ENCODE results near the gene EXOC4. TPM values are rescaled to one million over a fixed set of nuclear protein-coding genes. Genes with fewer than 3 reads are reported as not detected.

EXOC4 gene
- total RNA-seq, 1 experiment from 2014 or later = 71.0 TPM

GRCh38 chr7:133478591-133479135 is 225.8 kb downstream of the EXOC4 start:
- ATAC-seq = no peak
- Histone ChIP-seq H3K4me3 (ENCODE audit: low read depth in 2 of 2, low read length in 2 of 2) (no peak overlapping the region), H3K27me3 (ENCODE audit: control insufficient read depth, insufficient read depth, low read length) (no peaks in the 10 kb centered on the region), H3K27ac (ENCODE audit: low read length) (no peak overlapping the region), H3K36me3 (ENCODE audit: control insufficient read depth, insufficient read depth, low read length) (no peaks in the 10 kb centered on the region; the same call in 1 of the 2 replicates), H3K4me1 (ENCODE audit: control insufficient read depth, insufficient read depth, low read length) (no peaks in the 10 kb centered on the region), H3K9me3 (ENCODE audit: control insufficient read depth, insufficient read depth, low read depth, low read length) (no peaks in the 10 kb centered on the region)
- intact Hi-C loops (cut with micrococcal nuclease; ENCODE audit: unreplicated experiment) (no loop called here), in situ Hi-C loops (cut with HindIII; ENCODE audit: low pct_unique_long_range_greater_than_20kb, low sequenced_read_pairs) (no loop called here)
- no peak for DNase-seq (ENCODE audit: low read depth, low spot score)
- BruUV-seq (replicated peaks) = no TSS peak
- ChIA-PET POLR2A (no interaction called here), CTCF (interaction anchor here (0.6 kb wide), 1 partner anchor 137 kb away, joined by 3 read pairs; no protein-coding TSS in a partner anchor)
- TF ChIP-seq SIN3A (IDR thresholded peaks at IDR 0.05; ENCODE audit: borderline replicate concordance, insufficient read depth, low read depth, low read length) (no peak), TCF7L2 (IDR thresholded peaks at IDR 0.05; ENCODE audit: low read depth, low read length) (no peak), CTCF (IDR thresholded peaks at IDR 0.05) (no peak), REST (IDR thresholded peaks at IDR 0.05; ENCODE audit: insufficient read depth in 1 of 2, low read depth in 2 of 2, low read length in 1 of 2) (no peak), POLR2AphosphoS5 (IDR thresholded peaks at IDR 0.05; ENCODE audit: low read depth, low read length) (no peak)

- H3K4me3 ChIP-seq (ENCODE audit: low read depth in 2 of 2, low read length in 2 of 2) = no peak overlapping the region
- H3K27ac ChIP-seq (ENCODE audit: low read length) = no peak overlapping the region
- no peak for ATAC-seq
- in situ Hi-C loops (cut with HindIII; ENCODE audit: low pct_unique_long_range_greater_than_20kb, low sequenced_read_pairs) = no loop called here
- H3K9me3 ChIP-seq (ENCODE audit: control insufficient read depth, insufficient read depth, low read depth, low read length) = no peaks in the 10 kb centered on the region
- no peak for DNase-seq (ENCODE audit: low read depth, low spot score)
- no peaks in the 10 kb centered on the region; the same call in 1 of the 2 replicates for H3K36me3 ChIP-seq (ENCODE audit: control insufficient read depth, insufficient read depth, low read length)
- no TSS peak for BruUV-seq (replicated peaks)
- ChIA-PET CTCF (interaction anchor here (0.6 kb wide), 1 partner anchor 138 kb away, joined by 3 read pairs; no protein-coding TSS in a partner anchor), POLR2A (no interaction called here)
- no peaks in the 10 kb centered on the region for H3K4me1 ChIP-seq (ENCODE audit: control insufficient read depth, insufficient read depth, low read length)
- no peaks in the 10 kb centered on the region for H3K27me3 ChIP-seq (ENCODE audit: control insufficient read depth, insufficient read depth, low read length)
- intact Hi-C loops (cut with micrococcal nuclease; ENCODE audit: unreplicated experiment) = no loop called here
- no peak for TF ChIP-seq SIN3A (IDR thresholded peaks at IDR 0.05; ENCODE audit: borderline replicate concordance, insufficient read depth, low read depth, low read length)
Measured at GRCh38 chr7:133479456-133480065, 226.7 kb downstream of the EXOC4 start.

- Histone ChIP-seq H3K4me3 (ENCODE audit: low read depth in 2 of 2, low read length in 2 of 2) (no peak overlapping the region), H3K27ac (ENCODE audit: low read length) (no peak overlapping the region), H3K4me1 (ENCODE audit: control insufficient read depth, insufficient read depth, low read length) (no peaks in the 10 kb centered on the region), H3K36me3 (ENCODE audit: control insufficient read depth, insufficient read depth, low read length) (no peaks in the 10 kb centered on the region; the same call in 1 of the 2 replicates), H3K9me3 (ENCODE audit: control insufficient read depth, insufficient read depth, low read depth, low read length) (no peaks in the 10 kb centered on the region), H3K27me3 (ENCODE audit: control insufficient read depth, insufficient read depth, low read length) (no peaks in the 10 kb centered on the region)
- TF ChIP-seq POLR2AphosphoS5 (IDR thresholded peaks at IDR 0.05; ENCODE audit: low read depth, low read length) = no peak
- TF ChIP-seq REST (IDR thresholded peaks at IDR 0.05; ENCODE audit: insufficient read depth in 1 of 2, low read depth in 2 of 2, low read length in 1 of 2) = no peak
- TF ChIP-seq SIN3A (IDR thresholded peaks at IDR 0.05; ENCODE audit: borderline replicate concordance, insufficient read depth, low read depth, low read length) = no peak
- no peak for TF ChIP-seq TCF7L2 (IDR thresholded peaks at IDR 0.05; ENCODE audit: low read depth, low read length)
- no peak for TF ChIP-seq CTCF (IDR thresholded peaks at IDR 0.05)
- ATAC-seq (no peak), DNase-seq (ENCODE audit: low read depth, low spot score) (no peak)
- intact Hi-C loops (cut with micrococcal nuclease; ENCODE audit: unreplicated experiment) = no loop called here
- ChIA-PET CTCF (no interaction called here), POLR2A (interaction anchor here (0.7 kb wide), 1 partner anchor 9 kb away, joined by 6 read pairs; no protein-coding TSS in a partner anchor)
- in situ Hi-C loops (cut with HindIII; ENCODE audit: low pct_unique_long_range_greater_than_20kb, low sequenced_read_pairs) = no loop called here
- BruUV-seq (replicated peaks) = no TSS peak
Measured at GRCh38 chr7:133480868-133481267, 228.0 kb downstream of the EXOC4 start.

Measured in Panc1 (cell line).